ENCODE data around the gene PIGB.

DNA sequence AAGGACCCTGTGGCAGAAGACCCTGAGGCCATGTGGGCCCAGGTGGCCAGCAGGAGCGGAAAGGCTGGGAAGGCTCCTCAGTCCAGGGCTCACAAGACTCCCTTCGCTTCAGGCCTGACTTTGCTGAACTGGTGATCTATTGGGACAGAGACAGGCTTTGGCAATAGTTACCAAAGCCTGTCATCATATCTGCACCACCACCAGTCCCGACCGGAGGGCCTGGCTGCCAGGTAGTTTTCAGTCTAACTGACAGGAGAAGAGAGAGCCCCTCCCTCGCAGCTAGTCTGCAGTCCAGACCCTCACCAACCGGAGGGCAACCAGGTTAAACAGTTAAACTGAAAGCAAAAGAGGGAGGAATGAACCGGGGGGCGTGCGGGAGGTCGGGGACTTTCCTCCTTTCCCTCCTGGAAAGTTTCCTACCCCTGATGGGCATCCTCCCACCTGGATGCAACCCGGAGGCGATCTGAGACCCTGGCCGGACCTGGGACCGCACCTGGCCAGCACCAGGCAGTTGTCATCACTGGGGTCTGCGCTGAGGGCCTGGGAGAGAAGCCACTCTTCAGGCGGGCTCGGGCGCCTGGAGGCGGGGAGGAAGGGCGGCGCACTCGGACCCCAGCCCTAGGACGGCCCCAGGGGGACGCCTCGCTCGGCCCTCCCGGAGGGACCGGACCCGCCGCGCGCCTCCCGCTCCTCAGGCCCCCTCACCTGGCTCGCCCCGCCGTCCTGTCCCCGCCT is 29.8 kb upstream of the PIGB start:
- TF ChIP-seq POLR2A (IDR thresholded peaks at IDR 0.05) (no peak), CTCF (IDR thresholded peaks at IDR 0.05) (no peak), POLR2AphosphoS5 (IDR thresholded peaks at IDR 0.05) (peak; percentile 37)
